Choroid plexus epithelial cell (primary cell): Measurements from ENCODE around the gene KRT16.
"Not testable (repeated sequence)": the region's sequence is repeated elsewhere in the genome, so short reads cannot be mapped to it uniquely, and the experiment has no call there.

Experiments
- DNase-seq: peaks from one replicate; pipeline ENCODE4 v3.0.0-alpha.2; 2010; ENCODE audit warnings: low read depth
- H3K4me3 ChIP-seq: 2 replicates; pipeline ENCODE4 v1.5.1; 2011; ENCODE audit warnings: low read depth, mild to moderate bottlenecking, control low read depth, low read length, moderate library complexity
- TF ChIP-seq, protein P1 (sequence below): conservative IDR thresholded peaks from 2 replicates; pipeline ENCODE4 v1.5.1; 2011; ENCODE audit warnings: low read depth, mild to moderate bottlenecking, control low read depth, inconsistent platforms, low read length, moderate library complexity

KRT16 gene

DNA sequence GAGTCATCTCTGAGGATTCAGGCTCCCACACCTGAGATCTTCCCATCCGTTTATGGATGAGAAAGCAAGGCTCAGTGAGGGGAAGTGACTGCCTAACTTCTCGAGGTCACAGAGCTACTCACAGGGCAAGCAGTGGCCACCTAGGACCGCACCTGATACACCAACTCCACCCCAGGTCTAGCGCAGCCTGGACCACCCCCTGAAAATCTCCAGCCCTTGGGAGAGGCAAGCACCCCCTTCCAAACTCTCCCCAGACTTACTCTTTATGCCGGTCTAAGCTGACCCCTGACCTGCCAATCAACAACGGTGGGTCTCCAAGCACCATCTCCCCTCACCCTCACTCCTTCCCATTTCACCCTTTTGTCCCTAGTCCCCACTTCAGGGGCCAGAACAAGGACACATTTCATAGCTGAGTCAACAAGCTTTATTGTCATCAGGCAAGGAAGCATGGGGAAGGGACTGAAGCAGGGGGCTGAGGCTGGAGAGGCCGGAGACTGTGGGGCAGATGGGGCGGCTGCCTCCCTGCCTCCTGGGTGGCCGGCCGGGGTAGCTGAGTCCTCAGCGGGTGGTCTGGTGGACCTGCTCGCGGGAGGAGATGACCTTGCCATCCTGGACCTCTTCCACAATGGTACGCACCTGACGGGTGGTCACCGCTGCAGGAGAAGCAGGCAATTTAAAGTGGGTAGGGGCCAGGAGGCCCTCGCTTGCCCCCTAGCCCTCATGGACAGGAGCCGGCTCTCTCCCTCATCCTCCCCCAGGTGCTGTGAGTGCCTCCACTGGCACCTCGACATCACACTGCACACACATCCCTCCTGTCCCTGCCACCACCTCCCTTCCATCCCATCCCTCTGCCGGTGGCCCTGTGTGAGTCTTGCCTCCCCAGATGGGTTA is 6.7 kb upstream of the KRT16 start:
- H3K4me3 ChIP-seq = no peak overlapping the region
- TF ChIP-seq, protein P1, sequence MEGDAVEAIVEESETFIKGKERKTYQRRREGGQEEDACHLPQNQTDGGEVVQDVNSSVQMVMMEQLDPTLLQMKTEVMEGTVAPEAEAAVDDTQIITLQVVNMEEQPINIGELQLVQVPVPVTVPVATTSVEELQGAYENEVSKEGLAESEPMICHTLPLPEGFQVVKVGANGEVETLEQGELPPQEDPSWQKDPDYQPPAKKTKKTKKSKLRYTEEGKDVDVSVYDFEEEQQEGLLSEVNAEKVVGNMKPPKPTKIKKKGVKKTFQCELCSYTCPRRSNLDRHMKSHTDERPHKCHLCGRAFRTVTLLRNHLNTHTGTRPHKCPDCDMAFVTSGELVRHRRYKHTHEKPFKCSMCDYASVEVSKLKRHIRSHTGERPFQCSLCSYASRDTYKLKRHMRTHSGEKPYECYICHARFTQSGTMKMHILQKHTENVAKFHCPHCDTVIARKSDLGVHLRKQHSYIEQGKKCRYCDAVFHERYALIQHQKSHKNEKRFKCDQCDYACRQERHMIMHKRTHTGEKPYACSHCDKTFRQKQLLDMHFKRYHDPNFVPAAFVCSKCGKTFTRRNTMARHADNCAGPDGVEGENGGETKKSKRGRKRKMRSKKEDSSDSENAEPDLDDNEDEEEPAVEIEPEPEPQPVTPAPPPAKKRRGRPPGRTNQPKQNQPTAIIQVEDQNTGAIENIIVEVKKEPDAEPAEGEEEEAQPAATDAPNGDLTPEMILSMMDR = no peak
- DNase-seq = no peak

DNA sequence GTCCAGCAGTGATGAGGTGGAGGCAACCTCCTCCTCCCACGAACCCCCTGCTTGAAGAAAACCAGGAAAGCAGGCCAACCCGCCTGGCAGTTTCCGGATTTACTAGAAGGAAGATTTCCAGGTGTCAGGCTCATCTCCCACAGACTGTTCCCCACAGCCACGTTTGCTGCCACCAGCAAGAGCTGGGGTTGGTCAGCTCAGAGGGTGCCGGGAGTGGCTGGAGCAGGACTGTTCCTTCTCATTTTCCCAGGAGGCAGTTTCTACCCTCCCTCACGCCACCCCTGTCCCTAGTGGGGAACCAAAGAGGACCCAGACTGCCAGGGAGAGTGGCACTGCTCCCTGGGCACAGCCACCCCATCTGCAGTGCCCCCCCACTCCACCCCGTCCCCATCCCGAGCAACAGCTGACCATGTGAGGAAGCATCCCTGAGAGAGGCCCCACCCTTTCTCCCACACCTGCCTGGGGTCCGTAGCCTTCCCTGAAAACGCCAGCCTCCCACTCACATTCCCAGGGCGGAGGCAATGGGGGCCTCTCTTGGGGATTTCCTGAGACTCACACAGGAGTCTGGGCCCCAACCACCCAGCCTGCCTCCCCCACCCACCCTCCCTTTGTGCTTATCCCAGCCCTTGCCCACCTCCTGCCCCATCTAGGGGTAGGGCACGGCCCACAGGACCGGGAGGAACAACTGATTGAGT is 5.9 kb upstream of the KRT16 start:
- no peak overlapping the region for H3K4me3 ChIP-seq
- no peak for DNase-seq

DNA sequence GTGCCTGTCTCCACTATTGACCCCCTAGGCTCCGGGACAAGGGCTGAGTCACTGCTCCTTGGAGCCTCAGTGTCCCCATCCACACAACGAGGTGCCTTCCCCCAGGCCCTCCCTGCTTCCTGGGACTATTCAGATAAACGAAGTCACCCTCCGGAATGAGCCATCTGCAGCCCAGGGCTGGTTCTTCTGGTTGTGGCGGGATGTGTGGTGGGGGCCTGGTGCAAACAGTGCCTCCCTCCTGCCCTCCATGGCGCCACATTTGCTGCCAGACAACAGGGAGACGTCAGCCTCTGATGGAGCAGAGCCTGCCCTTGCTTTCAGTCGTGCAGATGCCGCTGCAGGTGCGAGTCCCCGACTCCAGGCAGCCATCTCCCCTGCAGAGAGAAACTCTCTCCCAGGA is 5.1 kb upstream of the KRT16 start:
- TF ChIP-seq, protein P1 = no peak
- no peak overlapping the region for H3K4me3 ChIP-seq
- no peak for DNase-seq

More for the DNA sequence above, 5.9 kb upstream of the KRT16 start:
- TF ChIP-seq, protein P1 = no peak

DNA sequence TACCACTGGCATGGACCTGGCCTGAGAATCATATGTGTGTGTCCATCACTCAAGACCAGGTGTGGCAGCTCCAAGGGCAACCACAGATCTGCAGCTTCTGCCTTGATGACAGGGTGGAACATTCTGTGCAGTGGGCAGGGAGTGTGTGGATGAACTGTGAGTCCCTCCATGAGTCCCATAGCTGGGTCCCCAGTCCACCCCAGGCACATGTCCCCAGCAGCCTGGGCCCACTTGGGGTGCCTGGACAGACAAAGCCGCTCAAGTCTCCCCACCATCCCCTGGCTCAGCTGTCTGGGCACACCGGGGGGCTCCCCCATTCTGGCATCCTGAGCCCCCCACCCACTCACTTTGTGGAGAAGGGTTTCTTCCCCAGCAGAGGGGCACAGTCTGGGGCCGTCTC is 4.6 kb upstream of the KRT16 start:
- no peak overlapping the region for H3K4me3 ChIP-seq
- no peak for DNase-seq
- TF ChIP-seq, protein P1 = no peak

DNA sequence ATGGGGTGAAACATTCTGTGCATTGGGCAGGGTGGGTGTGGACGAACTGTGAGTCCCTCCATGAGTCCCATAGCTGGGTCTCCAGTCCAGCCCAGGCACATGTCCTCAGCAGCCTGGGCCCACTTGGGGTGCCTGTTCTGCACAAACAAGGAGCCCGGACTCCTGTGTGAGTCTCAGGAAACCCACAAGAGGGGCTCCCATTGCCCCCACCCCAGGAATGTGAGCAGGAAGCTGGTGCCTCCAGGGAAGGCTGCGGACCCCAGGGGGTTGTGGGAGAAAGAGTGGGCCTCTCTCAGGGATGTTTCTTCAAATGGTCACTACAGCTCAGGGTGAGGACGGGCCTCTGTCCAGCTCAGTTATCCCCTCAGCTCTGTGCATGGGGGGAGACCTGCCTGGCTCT is 3.9 kb upstream of the KRT16 start:
- DNase-seq, H3K4me3 ChIP-seq: not testable (repeated sequence)

DNA sequence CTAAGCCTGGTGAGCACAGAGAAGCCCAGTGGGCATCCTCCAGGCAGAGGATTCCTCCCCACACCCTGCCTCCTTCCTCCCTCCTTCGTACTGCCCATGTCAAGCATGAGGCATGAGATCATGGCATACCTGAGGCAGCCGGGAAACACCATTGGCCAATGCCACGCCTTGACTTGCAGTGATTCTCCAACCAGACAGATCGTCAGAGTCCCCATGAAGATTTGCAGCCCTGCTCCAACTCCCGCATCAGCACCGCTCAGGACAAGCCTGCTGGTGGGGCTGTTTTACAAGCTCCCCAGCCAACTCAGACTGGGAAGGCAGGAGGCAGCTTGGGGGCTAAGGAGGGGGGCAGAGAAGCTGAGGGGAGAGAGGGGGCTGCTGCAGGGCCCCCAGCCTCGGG is 2.9 kb upstream of the KRT16 start:
- DNase-seq = no peak
- no peak overlapping the region for H3K4me3 ChIP-seq
- TF ChIP-seq, protein P1 = no peak

DNA sequence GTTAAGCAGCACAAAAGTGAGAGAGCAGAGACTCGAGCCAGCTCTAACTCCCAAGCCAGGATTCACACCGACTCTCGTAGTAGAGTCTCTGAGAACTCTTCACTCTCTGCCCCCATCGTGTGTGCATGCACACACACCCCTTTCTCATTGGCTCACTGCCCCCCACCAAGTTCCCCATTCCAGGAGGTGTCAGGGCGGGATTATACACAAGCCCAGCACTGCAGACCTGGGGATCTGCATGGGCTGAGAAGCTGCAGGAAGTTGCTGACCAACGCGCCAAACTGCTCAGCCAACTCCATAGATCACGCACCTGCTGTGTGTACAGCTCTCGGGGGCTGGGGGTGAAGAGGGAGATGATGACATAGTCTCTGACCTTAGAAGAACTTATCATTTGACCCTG is 2.2 kb upstream of the KRT16 start:
- not testable (repeated sequence) for H3K4me3 ChIP-seq, DNase-seq

DNA sequence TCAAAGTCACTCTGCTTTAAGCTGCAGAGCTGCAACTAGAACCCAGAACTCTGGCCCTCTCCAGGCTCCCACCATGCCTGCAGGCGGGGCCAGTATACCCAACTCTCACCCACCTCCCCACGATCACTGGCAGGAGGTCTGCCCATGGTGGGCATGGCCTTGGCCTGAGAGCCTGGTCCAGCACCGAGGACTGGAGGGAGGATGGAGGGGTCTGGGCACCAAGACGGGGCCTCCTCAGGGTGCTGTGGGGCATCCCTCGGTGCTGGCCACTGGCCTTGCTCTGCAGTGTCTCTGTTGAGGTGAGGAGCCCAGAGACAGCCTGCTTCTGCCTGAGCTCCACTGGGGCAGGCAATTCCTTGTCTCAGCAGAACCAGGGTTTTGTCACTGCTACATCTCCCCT is 1.5 kb upstream of the KRT16 start:
- TF ChIP-seq, protein P1 = no peak
- no peak overlapping the region for H3K4me3 ChIP-seq
- DNase-seq = no peak
